HG02798 (cell line): ENCODE data around the gene ZNF598.
A peak's percentile ranks its signal among the peaks of the same experiment; 100 is the strongest.

ENCODE experiments used
- ATAC-seq: cut with Tn5 transposase; IDR thresholded peaks from one replicate; pipeline ENCODE4 v1.9.1; 2021; ENCODE audit warnings: mild to moderate bottlenecking; ENCODE audit not compliant: unreplicated experiment, poor library complexity

The ZNF598 gene

DNA sequence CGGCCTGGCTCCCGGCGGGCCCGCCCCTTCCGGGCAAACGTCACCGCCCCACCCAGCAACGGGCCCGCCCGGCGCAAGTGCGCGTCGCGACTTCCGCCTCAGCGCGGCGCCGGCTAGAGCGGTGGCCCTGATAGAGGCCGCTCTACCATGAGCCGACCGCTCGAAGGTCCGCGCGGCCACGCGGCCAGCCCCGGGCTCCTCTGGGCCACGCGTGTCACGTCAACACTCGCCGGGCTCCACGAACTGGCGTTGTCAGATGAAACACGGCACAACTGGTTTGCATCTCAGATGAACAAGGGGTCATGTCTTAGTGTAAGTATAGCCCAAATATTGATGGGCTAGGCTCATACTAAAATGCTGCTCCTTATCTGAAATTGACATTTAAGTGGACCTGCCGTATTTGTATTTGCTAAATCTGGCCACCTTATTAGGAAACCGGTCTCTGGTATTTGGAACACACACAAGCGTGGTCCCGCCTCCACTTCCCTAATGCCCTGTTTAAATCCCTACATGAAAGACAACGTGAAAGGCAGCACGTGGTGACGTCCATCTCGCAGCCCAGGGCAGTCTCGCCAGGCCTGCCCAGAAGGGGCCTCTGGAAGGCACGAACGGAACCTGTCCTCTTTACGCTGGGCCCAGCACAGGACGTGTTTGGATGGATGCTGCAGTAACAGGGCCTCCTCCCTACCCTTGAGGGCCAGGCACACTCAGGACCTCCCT lies at the start of gene ZNF598:
TSS of gene ZNF598 (minus strand) at position 31 of the 720 bp plus-strand sequence.
- ATAC-seq, result peak; percentile 89

DNA sequence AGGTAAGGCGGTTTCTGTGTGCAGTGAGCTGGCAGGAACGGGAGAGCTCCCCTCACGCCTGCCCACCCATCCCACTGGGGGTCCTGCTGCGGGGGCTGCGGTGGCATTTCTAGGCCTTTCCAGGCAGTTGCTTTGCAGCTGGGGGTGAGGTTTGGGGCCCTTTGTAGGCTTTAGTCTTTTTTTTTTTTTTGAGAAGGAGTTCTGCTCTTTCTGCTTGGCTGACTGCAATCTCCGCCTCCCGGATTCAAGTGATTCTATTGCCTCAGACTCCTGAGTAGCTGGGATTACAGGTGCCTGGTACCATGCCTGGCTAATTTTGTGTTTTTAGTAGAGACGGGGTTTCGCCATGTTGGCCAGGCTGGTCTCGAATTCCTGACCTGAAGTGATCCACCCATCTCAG lies 49.3 kb upstream of the ZNF598 start:
- no peak for ATAC-seq

- ATAC-seq, result no peak
Observed at GRCh38 chr16:2058420-2058819, 48.8 kb upstream of the ZNF598 start.

DNA sequence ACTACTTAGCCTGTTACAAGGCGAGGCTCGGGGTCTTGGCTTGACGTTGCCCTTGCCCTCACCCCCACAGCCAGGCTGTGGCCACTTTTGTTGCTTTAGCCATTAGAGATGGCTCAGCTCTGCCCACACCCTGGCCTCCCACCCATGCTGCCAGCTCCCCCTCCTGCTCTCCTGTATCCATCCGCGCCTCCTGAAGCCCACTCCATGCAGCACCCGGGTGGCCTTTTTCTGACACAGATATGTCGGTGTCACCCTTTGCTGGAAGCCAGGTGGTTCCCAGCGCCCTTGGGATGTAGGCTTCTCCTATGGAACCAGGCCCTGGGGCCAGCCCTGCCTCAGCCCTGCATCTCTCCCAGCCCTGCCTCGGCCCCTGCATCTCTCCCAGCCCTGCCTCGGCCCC lies 47.8 kb upstream of the ZNF598 start:
- ATAC-seq, result no peak

DNA sequence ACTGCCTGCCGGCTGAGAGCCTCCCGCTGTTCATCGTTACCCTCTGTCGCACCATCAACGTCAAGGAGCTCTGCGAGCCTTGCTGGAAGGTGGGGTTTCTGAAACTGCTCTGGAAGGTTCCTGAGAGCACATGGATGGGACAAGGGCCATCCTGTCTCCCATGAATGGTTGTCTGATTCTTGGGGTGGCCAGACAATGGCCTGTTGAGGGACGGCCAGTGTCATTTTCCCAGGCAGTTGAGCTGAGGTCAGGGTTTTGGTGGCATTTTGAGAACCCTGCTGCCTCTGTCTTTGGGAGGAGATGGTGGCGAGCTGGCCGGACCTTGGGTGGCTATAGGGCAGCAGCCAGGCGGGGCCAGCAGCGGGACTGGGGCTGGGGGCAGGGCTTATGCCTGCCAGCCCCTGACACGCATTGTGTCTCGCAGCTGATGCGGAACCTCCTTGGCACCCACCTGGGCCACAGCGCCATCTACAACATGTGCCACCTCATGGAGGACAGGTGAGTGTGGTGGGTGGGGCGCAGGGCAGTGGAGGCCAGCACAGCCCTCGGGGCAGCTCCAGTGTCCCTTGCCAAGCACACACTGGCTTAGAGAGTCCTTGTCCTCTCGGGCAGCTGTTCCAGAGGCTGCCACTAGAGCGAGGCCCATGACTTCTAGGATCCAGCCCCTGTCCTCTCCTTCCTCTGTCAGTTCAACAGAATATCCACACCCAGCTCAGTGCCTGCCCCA lies 47.2 kb upstream of the ZNF598 start:
- ATAC-seq, result no peak

GRCh38 chr16:2056077-2056476 lies 46.5 kb upstream of the ZNF598 start:
- ATAC-seq, result no peak

- ATAC-seq, result no peak
Observed at GRCh38 chr16:2054543-2055245, 45.1 kb upstream of the ZNF598 start.

GRCh38 chr16:2053897-2054296 lies 44.3 kb upstream of the ZNF598 start:
- ATAC-seq, result no peak

DNA sequence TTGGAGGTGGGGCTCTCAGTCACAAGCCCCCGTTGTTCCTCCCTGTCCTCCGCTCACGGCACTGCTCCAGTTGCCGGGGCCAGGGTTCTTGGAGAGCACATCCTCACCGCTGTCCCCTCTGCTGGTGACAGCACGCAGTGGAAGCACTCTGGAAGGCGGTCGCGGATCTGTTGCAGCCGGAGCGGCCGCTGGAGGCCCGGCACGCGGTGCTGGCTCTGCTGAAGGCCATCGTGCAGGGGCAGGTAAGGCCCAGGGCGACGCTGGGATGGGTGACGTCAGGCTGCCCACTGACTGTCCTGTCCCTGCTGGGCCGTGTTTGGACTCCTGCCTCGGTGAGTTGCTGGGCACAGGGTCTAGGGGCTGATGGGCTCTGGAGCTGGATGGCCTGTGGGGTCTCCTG lies 43.6 kb upstream of the ZNF598 start:
- ATAC-seq, result no peak

GRCh38 chr16:2048116-2048543 lies 38.5 kb upstream of the ZNF598 start:
- ATAC-seq, result no peak

DNA sequence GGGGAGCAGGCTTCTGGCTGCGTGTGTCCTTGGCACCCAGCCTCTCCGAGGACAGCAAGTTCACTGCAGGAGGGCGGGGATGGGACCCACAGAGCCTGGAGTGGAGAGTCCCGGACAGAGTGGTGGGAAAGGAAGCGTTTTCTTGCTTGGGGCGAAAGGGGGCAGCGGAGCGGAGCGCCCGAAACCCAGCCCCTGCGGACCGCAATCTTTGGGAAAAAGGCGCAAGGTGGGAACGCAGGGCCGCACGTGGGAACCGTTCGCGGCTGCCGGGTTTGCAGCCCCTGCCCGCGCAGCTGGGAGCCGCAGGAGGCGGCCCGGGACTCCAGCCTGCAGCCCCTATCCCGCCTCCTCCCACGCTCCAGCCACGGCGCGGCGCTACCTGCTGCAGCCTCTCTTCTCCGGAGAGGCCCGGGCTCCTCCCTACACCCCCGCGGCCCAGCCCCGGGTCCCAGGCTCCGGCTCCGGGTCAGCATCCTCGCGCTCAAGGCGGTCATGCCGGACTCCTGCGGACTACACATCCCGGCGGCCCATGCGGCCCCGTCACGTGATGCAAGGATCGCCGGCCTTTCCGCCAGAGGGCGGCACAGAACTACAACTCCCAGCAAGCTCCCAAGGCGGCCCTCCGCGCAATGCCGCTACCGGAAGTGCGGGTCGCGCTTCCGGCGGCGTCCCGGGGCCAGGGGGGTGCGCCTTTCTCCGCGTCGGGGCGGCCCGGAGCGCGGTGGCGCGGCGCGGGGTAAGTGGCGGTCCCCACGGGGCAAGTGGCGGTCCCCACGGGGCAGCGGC lies 37.9 kb upstream of the ZNF598 start, which contains the start of the genes NTHL1 and TSC2:
TSS of gene NTHL1 (minus strand) at position 505 of the 786 bp plus-strand sequence. CDS start at position 494, 11 bp downstream.
TSS of gene TSC2 (plus strand) at position 656 of the 786 bp plus-strand sequence. CDS start 631 bp downstream, outside the sequence.
- ATAC-seq, result peak; percentile 94

GRCh38 chr16:2046893-2047329 lies 37.3 kb upstream of the ZNF598 start:
- ATAC-seq, result no peak

DNA sequence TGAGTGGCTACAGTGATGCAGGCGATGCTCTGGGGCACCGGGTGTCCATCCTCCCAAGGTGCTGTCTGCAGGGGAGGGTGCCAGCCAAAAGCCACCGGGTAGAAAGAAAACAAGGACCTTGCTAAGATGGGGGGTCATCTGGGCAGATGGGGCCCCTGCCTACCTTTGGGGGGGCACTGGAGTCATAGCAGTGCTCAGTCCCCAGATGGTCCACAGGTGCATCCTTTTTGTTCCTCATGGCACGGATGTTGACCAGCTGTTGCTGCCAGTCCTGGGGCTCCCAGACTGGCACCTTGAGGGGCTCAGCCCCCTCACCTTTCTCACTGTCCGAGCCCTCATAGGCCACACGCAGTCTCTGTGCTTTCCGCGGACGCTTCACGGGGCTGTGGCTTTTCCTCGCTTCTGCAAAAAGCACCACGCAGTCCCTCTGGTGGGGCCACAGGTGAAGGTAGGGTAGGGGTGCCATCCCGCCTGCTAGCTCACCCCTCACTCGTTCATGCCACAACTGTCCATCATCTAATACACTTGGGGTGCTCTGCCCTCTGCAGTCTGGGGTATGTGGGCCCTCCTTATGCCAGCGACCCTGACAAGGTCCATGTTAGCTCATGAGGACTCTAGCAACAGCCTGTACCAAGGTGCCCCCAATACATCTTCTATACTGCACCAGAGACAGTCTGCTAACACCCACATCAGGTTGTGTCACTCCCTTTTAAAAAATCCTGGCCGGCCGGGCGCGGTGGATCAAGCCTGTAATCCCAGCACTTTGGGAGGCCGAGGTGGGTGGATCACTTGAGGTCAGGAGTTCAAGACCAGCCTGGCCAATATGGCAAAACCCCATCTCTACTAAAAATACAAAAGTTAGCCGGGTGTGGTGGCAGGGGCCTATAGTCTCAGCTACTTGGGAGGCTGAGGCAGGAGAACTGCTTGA lies 36.6 kb upstream of the ZNF598 start:
- ATAC-seq, result no peak

- ATAC-seq, result no peak
Observed at GRCh38 chr16:2044541-2044940, 34.9 kb upstream of the ZNF598 start.

DNA sequence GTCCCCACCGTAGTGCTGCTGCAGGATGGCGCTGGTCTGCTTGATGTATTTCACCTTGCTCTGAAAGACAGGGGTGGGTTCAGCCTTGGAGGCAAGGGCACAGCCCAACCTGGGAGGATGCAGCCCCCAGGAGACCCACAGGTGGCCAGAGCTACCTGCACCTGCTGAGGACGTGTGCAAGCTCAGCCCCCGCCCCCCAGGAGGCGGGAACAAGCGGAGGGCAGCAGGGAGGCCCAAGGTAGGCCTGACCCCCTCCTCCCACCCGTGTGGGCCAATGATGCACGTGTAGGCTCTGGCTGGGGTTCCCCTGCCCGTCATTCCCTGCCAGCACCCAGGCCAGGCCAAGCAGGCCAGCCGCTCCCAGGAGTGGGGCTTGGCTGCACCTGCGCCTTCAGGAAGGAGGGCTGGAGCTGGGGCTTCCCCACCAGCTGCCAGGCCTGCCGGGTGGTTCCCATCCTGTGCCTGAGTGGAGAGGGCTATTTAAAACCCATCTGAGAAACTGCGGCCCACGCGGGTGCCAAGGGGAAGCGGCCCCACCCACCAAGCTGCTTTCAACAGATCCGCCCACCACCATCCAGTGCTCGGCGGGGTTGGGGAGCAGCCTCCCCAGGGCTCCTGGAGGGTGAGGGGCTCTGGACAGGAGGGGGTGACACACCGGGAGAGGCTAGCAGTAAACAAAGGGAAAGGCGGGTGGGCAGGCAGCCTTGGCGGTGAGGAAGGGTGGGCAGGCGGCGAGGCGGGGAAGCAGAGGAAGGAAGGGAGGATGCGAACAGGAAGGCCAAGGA lies 34.2 kb upstream of the ZNF598 start:
- no peak for ATAC-seq

- no peak for ATAC-seq
Observed at GRCh38 chr16:2042986-2043666, 33.5 kb upstream of the ZNF598 start.

DNA sequence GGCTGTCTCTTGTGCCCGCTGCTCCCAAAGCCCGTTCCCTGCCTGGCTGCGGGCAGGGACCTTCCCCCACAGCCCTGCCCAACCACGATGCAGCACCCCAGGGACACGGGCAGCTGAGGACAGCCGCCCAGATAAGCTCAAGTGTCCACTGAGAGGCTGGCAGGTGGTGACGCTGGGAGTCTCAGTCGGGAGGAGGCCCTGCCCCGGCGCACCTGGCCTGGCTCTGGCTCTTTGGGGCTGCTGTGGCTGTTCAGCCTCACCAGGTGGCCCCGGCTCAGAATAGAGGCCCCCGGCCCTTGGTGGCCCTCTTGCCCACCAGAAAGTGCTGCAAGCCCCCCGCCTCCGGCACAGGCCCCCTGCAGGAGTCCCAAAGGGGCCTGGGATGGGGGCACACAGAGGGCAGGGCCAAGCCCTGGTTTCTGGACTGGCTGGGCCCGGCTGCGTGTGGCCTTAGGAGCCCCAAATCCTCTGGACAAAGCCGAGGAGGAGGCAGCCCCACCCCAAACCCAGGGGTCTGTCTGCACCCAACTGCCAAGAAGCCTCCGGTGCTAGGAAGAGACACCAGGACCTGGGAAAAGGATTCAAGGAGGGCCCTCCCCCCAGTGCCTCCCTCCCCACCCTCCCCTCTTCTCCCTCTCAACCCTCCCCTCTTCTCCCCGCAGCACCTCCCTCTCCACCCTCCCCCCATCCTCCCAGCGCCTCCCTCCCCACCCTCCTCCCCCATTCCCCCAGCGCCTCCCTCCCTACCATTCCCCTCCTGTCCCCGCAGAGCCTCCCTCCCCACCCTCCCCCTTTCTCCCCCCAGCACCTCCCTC lies 32.8 kb upstream of the ZNF598 start:
- ATAC-seq, result no peak
